Midbrain (tissue), 1 donor: Measurements from ENCODE around the gene HDAC4.
"Not testable (repeated sequence)": the region's sequence is repeated elsewhere in the genome, so short reads cannot be mapped to it uniquely, and the experiment has no call there.

ENCODE experiments used
- DNase-seq: peaks from one replicate; lab custom pipeline; 2025; lab: John Stamatoyannopoulos, UW

HDAC4 gene

GRCh38 chr2:239082425-239082824 lies 318.4 kb downstream of the HDAC4 start:
- DNase-seq, result no peak

- no peak for DNase-seq
These were observed 319.2 kb downstream of the HDAC4 start for GRCh38 chr2:239081622-239082021.

- no peak for DNase-seq
These were observed 319.8 kb downstream of the HDAC4 start for GRCh38 chr2:239081046-239081445.

- no peak for DNase-seq
These were observed 321.0 kb downstream of the HDAC4 start for GRCh38 chr2:239079671-239080294.

- DNase-seq, result no peak
These were observed 322.5 kb downstream of the HDAC4 start for GRCh38 chr2:239078128-239078924.

GRCh38 chr2:239077260-239077659 lies 323.6 kb downstream of the HDAC4 start:
- no peak for DNase-seq

- DNase-seq, result peak; percentile 52
These were observed 324.7 kb downstream of the HDAC4 start for GRCh38 chr2:239075918-239076758.

GRCh38 chr2:239073745-239074530 lies 326.9 kb downstream of the HDAC4 start:
- peak; percentile 25 for DNase-seq

GRCh38 chr2:239073270-239073669 lies 327.6 kb downstream of the HDAC4 start:
- DNase-seq, result no peak

- no peak for DNase-seq
These were observed 328.0 kb downstream of the HDAC4 start for GRCh38 chr2:239072786-239073185.

- DNase-seq, result no peak
These were observed 330.4 kb downstream of the HDAC4 start for GRCh38 chr2:239070466-239070865.

GRCh38 chr2:239069362-239070333 lies 331.2 kb downstream of the HDAC4 start:
- DNase-seq, result not testable (repeated sequence)

- no peak for DNase-seq
These were observed 332.4 kb downstream of the HDAC4 start for GRCh38 chr2:239068411-239068810.

GRCh38 chr2:239067196-239067865 lies 333.5 kb downstream of the HDAC4 start:
- no peak for DNase-seq

GRCh38 chr2:239066597-239066996 lies 334.2 kb downstream of the HDAC4 start:
- no peak for DNase-seq

- no peak for DNase-seq
These were observed 334.9 kb downstream of the HDAC4 start for GRCh38 chr2:239065962-239066361.

- DNase-seq, result no peak
These were observed 335.3 kb downstream of the HDAC4 start for GRCh38 chr2:239065537-239065936.

- DNase-seq, result no peak
These were observed 335.9 kb downstream of the HDAC4 start for GRCh38 chr2:239064891-239065290.

- DNase-seq, result no peak
These were observed 336.6 kb downstream of the HDAC4 start for GRCh38 chr2:239064253-239064652.

- no peak for DNase-seq
These were observed 338.1 kb downstream of the HDAC4 start for GRCh38 chr2:239062743-239063142.
